Forelimb muscle (tissue), 1 donor: ENCODE measurements around the gene COLEC12. TPM values are rescaled to one million over a fixed set of nuclear protein-coding genes. Genes with fewer than 3 reads are reported as not detected.
"Not testable (repeated sequence)": the region's sequence is repeated elsewhere in the genome, so short reads cannot be mapped to it uniquely, and the experiment has no call there.

ENCODE experiments used
- DNase-seq: peaks from one replicate; pipeline ENCODE4 v3.0.0-alpha.2; 2013; ENCODE audit warnings: low read depth
- polyA plus RNA-seq: library from polyadenylated mRNA; unstranded; fragments of 120-200 nt; gene quantifications from one replicate; pipeline ENCODE4 v1.2.1, GENCODE V29; 2013; ENCODE audit not compliant: insufficient read length

Gene COLEC12
- polyA plus RNA-seq, 1 donor = 38.7 TPM

GRCh38 chr18:326846-327245 lies 173.7 kb downstream of the COLEC12 start:
- DNase-seq = no peak

DNA sequence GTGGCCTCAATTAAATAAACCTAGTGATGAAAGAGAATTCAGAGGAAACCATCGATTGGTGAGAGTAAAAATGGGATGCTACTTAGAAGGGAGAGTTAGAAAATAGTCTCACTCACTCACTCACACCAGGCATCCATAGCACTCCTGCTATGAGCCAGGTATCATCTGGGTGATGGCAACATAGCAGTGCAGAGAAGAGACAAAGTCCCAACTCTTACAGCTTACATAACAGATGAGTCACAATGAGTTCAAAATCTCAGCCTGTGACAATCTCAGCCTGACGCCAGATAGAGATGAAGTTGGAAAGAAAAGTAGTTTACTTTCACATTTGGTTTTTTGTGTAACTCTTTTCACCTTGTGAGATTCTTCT lies 177.3 kb downstream of the COLEC12 start:
- no peak for DNase-seq

DNA sequence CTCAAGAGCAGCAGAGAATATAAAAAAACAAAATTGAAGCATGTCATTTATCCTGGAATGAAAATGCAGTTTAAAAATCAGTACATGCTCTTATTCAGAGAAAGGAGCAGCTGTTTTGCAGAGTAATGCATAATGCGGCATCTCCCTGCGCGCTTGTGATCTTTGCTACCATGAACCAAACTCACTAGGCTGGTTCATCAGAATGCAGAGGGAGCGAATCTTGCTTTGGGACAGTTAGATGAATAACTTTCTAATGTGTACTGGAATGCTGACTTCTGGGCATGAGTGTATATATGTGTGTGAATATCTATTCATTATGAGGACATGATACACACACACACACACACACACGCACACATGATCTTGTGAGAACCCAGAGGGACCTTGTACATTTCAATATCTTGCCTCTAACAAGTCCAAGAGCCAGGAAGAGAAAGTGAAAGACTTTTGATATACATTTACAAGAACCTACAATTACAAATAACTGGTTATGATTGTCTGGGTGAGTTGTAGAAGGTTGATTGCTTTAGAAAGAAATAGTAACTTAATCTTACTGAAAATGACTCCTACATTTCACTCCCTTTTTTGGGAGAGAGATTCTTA lies 178.5 kb downstream of the COLEC12 start:
- DNase-seq = no peak

DNA sequence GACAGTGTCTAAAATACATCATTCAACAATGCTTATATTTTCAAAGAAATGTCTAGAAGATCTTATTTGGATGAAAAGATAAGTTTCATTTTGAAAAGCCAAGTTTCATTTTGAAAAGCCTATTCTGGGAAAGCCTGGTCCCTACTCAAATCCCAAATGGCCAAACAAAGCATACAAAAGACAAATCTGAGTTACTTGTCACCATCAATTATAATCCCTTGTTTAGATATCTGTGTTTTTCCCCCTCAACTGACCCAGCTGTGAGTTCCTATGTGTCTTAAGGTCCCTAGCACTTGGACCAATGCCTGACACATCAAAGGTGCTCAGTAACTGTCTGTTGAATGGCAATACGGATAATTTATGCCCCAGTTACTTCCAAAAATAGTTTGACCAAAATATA lies 180.3 kb downstream of the COLEC12 start:
- DNase-seq = no peak

DNA sequence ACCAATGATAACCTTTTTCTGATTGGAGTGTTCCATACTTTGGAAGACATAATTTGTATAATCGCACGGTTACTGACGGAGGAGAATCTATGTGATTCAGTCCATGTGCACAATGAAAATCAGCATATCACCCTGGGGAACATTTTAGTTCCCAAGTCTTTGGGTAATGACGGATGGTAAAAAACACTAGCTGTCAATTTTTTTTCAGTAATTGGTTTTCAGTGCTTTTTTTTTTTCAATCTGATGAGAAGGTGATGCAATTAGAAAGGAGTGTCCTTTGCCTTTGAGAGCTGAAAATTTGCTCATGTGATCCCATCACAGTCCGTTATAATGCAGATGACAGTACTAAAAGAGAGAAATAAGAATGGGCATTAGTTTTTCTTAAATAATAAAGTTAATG lies 180.8 kb downstream of the COLEC12 start:
- no peak for DNase-seq

DNA sequence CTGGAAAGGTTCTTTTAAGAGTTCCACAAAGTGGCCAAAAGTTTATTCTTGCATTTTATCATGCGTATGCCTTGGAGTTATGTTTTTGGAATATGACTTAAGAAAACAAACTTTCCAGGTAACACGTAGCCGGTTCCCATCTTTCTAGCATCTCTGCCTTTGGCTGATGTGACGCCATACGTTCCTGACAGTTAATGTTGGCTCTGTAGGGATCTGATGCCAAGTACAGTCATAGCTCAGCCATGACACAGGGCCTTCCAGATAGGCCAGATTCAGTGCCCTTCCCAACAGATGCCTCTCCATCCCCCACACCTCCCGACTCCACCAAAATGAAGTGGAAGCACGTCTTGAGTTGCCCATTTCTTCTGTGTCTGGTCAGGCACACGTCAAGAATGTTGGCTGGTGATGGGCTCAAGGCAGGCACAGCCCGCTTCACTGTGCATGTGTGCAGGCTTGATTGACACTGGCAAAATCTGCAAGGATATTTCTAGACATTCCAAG lies 181.7 kb downstream of the COLEC12 start:
- no peak for DNase-seq

GRCh38 chr18:317618-318017 lies 182.9 kb downstream of the COLEC12 start:
- no peak for DNase-seq

GRCh38 chr18:316393-316792 lies 184.1 kb downstream of the COLEC12 start:
- no peak for DNase-seq

GRCh38 chr18:313931-314330 lies 186.6 kb downstream of the COLEC12 start:
- no peak for DNase-seq

- DNase-seq = no peak
Measured at GRCh38 chr18:312415-312814, 188.1 kb downstream of the COLEC12 start.

DNA sequence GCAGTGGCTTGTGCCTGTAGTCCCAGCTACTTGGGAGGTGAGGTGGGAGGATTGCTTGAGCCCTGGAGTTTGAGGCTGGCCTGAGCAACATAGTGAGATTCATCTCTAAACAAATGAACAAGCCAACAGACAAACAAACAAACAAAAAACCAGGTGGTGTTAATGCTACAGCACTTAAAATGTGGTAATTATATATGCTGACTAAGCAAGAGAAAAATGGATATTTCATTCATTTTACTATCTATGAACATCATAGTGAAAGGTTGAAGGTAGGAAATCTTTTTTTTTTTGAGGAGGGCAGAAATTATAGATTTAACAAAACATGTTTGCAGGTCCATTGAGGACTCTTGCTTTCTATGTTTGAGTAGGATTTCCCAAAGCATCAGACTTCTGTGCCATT lies 190.5 kb downstream of the COLEC12 start:
- no peak for DNase-seq

DNA sequence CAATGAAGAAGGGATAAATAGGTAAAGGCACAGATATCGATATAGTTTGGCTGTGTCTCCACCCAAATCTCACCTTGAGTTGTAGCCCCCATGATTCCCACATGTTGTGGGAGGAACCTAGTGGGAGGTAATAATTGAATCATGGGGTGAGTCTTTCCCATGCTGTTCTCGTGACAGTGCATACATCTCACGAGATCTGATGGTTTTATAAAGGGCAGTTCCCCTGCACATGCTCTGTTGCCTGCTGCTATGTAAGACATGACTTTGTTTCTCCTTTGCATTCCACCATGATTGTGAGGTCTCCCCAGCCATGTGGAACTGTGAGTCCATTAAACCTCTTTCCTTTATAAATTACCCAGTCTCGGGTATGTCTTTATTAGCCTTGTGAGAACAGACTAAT lies 192.4 kb downstream of the COLEC12 start:
- DNase-seq = not testable (repeated sequence)

DNA sequence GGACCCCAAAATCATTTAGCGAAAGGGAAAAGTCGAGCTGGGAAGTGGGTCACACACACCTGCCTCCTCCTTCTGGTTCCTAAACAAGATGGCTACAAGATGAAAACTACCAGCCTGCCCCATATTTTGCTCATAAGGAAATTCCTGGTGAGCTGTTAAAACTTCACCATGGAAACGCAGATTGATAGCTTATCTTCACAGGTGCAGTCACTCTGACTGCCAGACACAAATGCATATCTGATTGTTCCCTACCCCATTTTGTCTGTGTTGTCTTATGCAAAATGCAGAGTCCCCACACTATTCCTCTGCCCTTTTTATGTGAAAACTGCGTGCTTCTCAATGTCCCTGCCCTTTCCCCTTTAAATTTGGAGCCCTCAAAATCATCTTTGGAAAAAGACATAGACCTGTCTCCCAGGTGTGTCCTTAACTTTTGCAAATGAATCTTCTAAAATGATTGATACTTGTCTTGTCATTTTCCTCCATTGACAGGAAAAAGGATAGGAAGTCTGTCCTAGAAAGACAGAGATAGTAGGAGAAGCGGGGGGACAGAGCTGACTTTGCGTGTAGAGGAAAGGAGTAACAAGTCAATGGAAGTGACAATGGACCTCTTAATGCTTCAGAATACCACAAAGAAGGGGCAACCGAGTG lies 193.8 kb downstream of the COLEC12 start:
- DNase-seq = no peak

DNA sequence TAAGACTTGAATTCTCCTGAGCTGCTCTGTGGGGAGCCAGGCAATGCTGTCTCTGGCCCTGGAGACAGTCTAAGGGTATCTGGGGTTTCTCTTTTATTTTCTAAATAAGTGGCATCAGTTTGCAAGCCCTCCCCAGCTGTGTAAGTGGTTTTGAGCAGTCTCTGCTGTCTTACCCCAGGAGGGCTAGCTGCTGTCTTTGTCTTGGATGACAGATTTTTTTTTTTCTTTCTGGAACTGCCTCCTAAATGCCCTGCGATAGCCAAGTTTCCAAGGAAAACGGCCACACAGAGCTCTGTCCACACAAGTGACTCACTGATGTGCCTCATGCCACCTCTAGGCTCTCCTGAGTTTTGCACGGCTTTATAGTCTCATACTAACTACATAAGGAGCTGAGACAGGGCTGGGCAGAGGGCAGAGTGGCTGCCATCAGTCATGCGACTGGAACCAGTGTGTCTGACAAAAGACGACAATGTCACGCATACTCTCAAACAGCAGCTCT lies 195.4 kb downstream of the COLEC12 start:
- DNase-seq = no peak

DNA sequence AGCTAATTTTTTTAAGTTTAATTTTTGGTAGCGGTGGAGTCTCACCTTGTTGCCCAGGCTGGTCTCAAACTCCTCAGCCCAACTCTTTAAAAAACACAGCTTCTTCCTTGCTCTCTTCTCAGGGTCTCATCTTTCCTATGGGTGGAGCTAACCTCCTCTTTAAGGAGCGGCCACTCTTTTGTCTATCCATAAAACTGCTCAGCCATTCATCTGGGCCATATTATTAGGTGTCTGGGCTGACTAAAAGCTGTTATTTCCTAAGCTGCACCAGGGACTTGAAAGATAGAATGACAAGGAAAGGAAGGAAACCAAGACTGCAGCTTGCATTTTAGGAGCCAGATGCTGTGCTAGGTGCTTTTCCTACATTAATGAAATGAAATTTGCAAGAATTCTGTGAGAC lies 196.9 kb downstream of the COLEC12 start:
- DNase-seq = no peak

- no peak for DNase-seq
Measured at GRCh38 chr18:303011-303410, 197.5 kb downstream of the COLEC12 start.

DNA sequence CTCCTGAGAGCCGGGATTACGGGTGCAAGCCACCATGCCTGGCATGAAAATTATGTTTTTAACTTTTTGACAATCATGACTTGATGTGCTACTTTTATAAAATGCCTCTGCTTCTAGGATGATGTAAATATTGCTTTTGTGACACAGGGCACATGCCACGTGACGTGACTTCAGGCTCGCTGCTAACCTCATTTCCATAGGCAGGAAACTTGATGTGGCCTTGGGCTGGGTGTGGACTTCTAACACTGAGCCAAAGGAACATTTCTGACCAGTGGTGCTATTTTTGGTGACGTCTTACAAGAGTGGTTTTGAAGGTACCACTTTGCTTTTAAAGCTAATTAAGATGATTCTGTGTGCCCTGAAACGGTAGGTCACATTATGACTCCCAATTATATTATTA lies 198.4 kb downstream of the COLEC12 start:
- DNase-seq = no peak

GRCh38 chr18:297936-298335 lies 202.6 kb downstream of the COLEC12 start:
- DNase-seq = no peak

GRCh38 chr18:295756-296490 lies 204.6 kb downstream of the COLEC12 start:
- no peak for DNase-seq

GRCh38 chr18:294566-294965 lies 205.9 kb downstream of the COLEC12 start:
- no peak for DNase-seq

DNA sequence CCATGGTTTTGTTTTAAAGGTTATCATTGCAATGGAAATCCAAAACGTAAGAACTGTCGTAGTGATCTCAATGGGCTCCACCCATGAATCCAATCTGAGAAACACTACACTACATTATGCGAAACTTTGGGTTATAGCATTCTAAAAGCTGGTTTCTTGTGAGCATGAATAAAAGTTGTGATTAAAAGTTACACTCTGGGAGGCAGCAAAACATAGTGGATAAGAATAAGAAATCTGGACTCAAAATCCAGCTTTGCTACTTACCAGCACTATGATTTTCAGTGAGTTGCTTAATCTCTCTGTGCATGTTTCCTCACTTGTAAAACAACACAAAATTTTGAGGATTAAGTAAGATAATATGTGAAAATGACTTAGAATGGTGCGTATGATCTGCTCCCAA lies 207.0 kb downstream of the COLEC12 start:
- DNase-seq = no peak

DNA sequence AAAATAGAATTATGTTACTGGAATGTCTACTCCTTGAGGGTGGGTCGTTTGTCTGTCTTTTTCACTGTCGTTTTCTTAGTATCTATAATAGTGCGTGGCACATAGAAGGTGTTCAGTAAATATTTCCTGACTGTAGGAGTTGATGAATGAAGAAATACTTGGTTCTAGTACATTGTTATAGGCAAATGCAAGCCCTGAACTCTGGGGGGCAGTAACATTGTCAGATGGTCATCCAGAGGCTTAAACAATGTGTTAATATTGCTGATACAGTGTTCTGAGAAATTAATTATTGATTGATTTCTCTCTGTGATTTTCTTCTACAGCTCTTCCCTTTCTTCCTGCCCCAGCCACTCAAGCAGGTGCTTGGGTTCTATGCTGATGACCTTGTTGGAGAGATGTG lies 208.2 kb downstream of the COLEC12 start:
- DNase-seq = no peak

DNA sequence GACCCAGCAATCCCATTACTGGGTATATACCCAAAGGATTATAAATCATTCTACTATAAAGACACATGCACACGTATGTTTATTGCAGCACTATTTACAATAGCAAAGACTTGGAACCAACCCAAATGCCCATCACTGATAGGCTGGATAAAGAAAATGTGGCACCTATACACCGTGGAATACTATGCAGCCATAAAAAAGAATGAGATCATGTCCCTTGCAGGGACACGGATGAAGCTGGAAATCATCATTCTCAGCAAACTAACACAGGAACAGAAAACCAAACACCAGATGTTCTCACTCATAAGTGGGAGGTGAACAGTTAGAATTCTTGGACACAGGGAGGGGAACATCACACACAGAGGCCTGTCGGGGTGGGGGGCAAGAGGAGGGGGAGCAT lies 210.5 kb downstream of the COLEC12 start:
- DNase-seq = not testable (repeated sequence)
